ENCODE measurements around the gene BACH1.

The BACH1 gene

DNA sequence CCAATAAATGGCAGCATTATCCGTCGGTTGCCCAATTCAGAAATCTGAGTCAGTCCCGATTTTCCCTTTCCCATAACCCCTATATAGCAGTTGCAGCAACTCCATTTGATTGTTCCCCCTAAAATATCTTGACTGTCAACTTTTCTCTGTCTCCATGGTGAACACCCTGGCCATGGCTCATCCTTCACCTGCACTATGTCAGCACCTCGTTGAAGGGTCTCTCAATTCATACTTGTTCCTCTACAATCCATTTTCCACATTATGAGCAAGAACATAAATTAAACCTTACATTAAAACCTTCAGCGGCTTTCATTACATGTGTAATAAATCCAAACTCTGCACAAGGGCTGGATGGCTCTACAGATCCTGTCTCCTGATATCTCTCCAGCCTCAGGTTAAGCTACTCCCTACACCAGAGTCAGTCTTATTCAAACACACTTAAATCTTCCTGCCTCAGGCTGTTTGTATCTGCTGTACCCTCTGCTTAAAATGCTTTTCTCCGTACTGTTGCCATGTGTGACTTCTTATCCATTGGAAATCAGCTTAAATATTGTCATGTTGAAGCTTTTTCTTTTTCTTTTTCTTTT is 87.3 kb downstream of the BACH1 start:
- DNase-seq, result no peak

DNA sequence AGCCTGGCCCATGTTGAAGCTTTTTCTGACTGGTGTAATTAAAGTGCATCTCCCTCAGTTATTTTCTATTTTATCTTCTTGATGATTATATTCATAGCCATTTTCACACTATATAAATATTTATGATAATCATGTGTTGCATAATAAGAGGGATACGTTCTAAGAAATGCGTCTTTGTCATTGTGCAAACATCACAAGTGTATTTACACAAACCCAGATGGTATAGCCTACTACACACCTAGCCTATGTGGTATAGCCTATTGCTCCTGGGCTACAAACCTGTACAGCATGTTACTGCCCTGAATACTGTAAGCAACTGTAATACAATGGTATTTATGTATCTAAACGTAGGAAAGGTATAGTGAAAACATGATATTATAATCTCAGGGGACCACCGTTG is 88.1 kb downstream of the BACH1 start:
- DNase-seq, result no peak

DNA sequence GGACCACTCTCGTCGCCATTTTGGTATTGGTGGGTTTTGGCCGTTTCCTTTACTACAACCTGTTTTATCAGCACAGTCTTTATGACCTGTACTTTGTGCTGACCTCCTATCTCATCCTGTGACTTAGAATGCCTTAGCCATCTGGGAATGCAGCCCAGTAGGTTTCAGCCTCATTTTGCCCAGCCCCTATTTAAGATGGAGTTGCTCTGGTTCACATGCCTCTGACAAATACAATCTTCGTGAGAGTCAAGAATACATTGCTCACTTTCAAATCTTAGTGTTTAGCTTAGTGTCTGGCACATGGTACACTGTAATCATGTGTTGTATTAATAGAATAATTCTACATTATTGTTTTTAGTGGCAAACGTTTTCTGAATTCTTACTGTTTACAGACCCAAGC is 88.9 kb downstream of the BACH1 start:
- DNase-seq, result no peak

DNA sequence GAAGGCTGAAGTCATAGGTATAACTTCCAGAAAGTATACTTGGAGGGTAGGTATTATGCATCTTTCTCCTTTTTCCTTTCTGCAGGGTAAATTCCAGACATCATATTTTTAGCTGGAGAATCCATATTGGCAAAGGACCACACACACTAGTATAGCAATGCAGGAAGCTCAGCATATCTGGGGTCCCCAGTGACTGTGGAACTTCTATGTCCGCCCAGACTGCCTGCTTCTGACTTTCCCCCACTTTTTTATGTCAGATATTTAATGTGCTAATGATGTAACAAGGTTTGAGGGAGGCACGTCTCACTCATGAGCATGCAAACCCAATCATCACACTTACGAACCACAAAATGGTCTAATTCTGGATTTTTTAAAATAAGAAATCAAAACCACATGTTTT is 90.4 kb downstream of the BACH1 start:
- no peak for DNase-seq

DNA sequence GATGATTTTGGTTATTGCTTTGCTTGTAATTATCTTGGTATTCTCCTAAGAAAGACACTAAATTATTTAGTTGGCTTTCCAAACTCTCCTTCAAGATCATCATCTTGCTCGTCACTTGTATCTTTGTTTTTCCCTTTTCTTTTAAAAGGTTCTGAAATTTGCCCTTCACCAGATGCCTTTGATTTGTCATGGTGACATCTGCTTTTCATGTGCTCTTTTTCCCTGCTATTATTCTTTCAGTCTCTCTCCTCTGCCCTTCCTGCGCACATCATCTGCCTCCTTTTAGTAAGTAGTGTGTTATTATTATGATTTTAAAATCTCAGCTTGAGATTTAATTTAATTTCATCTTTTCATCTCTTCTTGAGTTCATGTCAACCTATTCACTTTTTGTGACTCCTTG is 92.1 kb downstream of the BACH1 start:
- DNase-seq, result no peak

DNA sequence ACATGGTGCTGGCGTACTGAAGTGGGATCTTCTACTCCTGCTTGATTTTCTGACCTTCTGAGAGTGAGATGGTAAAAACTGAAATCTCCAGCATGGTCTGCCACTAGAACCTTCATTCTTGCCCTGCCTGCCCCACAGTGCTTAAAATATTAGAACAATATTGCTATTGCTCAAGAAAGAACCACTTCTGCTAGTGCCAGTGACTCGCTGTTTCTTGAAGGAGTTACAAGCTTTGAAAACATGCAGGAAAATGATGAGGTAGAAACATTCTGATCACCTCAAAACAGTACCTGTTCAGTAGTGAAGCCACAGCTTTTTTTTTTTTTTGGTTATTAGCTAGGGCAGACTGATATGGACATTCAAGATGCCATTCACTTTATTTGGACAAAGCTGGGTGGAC is 95.3 kb downstream of the BACH1 start:
- DNase-seq, result no peak

Data from DMS79 treated with DMSO at 0.1 percent for 48 hours (cell line).